ENCODE data around the gene F9.

The F9 gene

DNA sequence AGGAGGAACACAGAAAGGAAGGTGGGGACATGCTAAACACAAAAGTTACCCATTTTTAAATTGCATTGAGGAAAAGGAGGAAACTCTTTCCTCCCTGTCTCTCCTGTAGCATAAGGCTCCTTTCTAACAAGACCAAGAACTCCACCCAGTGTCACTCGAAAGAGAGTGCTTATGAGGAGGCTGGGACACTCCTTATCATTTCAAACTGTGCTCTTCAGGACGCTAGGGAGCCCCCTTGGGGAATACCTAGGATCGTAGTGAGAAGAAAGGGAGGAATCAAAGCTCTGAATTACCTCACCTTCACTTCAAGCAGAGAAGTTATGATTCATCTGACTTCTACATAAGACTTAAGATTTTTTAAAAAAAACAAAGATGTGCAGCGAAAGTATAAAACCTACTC lies 65.5 kb downstream of the F9 start:
- in situ Hi-C loops (cut with MboI; ENCODE audit: low sequenced_read_pairs), result no loop called here

DNA sequence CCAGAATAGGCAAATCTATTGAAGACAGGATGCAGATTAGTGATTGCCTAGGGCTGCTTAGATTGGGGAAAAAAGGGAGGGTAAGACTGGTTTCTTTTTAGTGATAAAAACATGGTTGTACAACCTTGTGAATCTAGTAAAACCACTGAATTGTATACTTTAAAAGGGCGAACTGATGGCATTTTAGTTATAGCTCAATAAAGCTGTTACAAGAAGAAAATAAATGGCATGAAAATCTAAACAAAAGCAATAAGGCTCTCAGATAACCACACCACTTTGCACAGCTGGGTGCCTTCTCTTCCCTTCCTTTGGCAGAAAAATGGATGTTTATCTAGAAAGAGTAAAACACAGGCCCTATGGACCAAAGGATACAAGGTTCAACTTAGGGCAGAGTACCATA lies 69.6 kb downstream of the F9 start:
- in situ Hi-C loops (cut with MboI; ENCODE audit: low sequenced_read_pairs), result no loop called here
